GM18508 (cell line): Measurements from ENCODE around the gene PCDH9.
"Not testable (repeated sequence)": the region's sequence is repeated elsewhere in the genome, so short reads cannot be mapped to it uniquely, and the experiment has no call there.

Experiments
- ATAC-seq: cut with Tn5 transposase; IDR thresholded peaks from one replicate; pipeline ENCODE4 v1.9.1; 2021; ENCODE audit warnings: moderate number of reproducible peaks; ENCODE audit not compliant: insufficient read depth, unreplicated experiment

Gene PCDH9

GRCh38 chr13:66286806-66287205 is 943.3 kb downstream of the PCDH9 start:
- not testable (repeated sequence) for ATAC-seq

- no peak for ATAC-seq
Measured at GRCh38 chr13:66275416-66275815, 954.7 kb downstream of the PCDH9 start.

GRCh38 chr13:66273011-66273410 is 957.1 kb downstream of the PCDH9 start:
- no peak for ATAC-seq

- ATAC-seq: no peak
Measured at GRCh38 chr13:66266761-66267160, 963.4 kb downstream of the PCDH9 start.

GRCh38 chr13:66266348-66266747 is 963.8 kb downstream of the PCDH9 start:
- no peak for ATAC-seq

GRCh38 chr13:66265371-66265770 is 964.8 kb downstream of the PCDH9 start:
- no peak for ATAC-seq

- ATAC-seq: no peak
Measured at GRCh38 chr13:66264971-66265370, 965.2 kb downstream of the PCDH9 start.

- no peak for ATAC-seq
Measured at GRCh38 chr13:66262330-66262729, 967.8 kb downstream of the PCDH9 start.

GRCh38 chr13:66259426-66259825 is 970.7 kb downstream of the PCDH9 start:
- ATAC-seq: not testable (repeated sequence)
